H1 (cell line): Measurements from ENCODE around the gene SCUBE2. TPM values are rescaled to one million over a fixed set of nuclear protein-coding genes. Genes with fewer than 3 reads are reported as not detected.

Experiments
- CTCF ChIA-PET: fragments of 300-600 bp; sonication (Branson Sonifier 250); formaldehyde crosslinking; loops from one replicate; lab custom pipeline; 2021; ENCODE audit not compliant: partially characterized antibody; lab: Charles Lee
- POLR2A ChIA-PET: fragments of 300-600 bp; sonication (Branson Sonifier 250); formaldehyde crosslinking; loops from one replicate; lab custom pipeline; 2021; ENCODE audit warnings: inconsistent platforms; ENCODE audit not compliant: partially characterized antibody; lab: Charles Lee
- DNase-seq, 2 experiments: peaks; one replicate each; pipeline versions ENCODE4 v3.0.0 to v3.0.0-alpha.2; 2010 to 2022; ENCODE audit warnings: low spot score in 2 of 2, low read depth in 1 of 2, mixed read lengths in 1 of 2
- FAIRE-seq: peaks from 2 replicates; lab custom pipeline; 2011; peaks lifted over from hg19 to GRCh38; lab: Jason Lieb, UNC
- H2AFZ ChIP-seq: 2 replicates; pipeline ENCODE4 v1.8.1; 2012; ENCODE audit warnings: low read length, inconsistent platforms
- H2AK5ac ChIP-seq: 2 replicates; pipeline ENCODE4 v1.6.1; 2013; ENCODE audit warnings: low read depth, low read length
- H2BK120ac ChIP-seq: replicated peaks from 2 replicates; pipeline ENCODE3; 2013; ENCODE audit warnings: low read depth, low read length, inconsistent platforms
- H2BK12ac ChIP-seq: 2 replicates; pipeline ENCODE4 v1.6.1; 2013; ENCODE audit warnings: low read depth, low read length
- H2BK15ac ChIP-seq: 2 replicates; pipeline ENCODE4 v1.6.1; 2013; ENCODE audit warnings: low read length
- H2BK20ac ChIP-seq: 2 replicates; pipeline ENCODE4 v1.6.1; 2013; ENCODE audit warnings: low read length
- H2BK5ac ChIP-seq: 2 replicates; pipeline ENCODE4 v1.6.1; 2013; ENCODE audit warnings: low read depth, low read length
- H3K14ac ChIP-seq: 2 replicates; pipeline ENCODE4 v1.6.1; 2013; ENCODE audit warnings: inconsistent platforms; ENCODE audit not compliant: insufficient read length
- H3K18ac ChIP-seq: 2 replicates; pipeline ENCODE4 v1.6.1; 2013; ENCODE audit warnings: low read length; ENCODE audit errors: extremely low read depth
- H3K23ac ChIP-seq: 2 replicates; pipeline ENCODE4 v1.6.1; 2013; ENCODE audit warnings: inconsistent platforms; ENCODE audit not compliant: insufficient read length
- H3K23me2 ChIP-seq: 2 replicates; pipeline ENCODE4 v1.6.1; 2013; ENCODE audit warnings: low read depth, low read length
- H3K27ac ChIP-seq: 2 replicates; pipeline ENCODE4 v1.6.1; 2011; ENCODE audit warnings: low read depth, low read length, inconsistent platforms
- H3K27me3 ChIP-seq, 4 experiments: replicated peaks in 1 of 4; 1 replicate in 1 of 4; 2 replicates in 3 of 4; pipeline versions ENCODE4 v1.6.1 to v1.8.1; 2011 to 2013; ENCODE audit warnings: low read length in 3 of 4, mild to moderate bottlenecking in 3 of 4, inconsistent platforms in 2 of 4, mixed read lengths in 2 of 4, moderate library complexity in 1 of 4; ENCODE audit not compliant: control insufficient read depth in 3 of 4, insufficient read depth in 3 of 4; ENCODE audit errors: extremely low read depth in 1 of 4
- H3K36me3 ChIP-seq, 4 experiments: 2 replicates each; pipeline versions ENCODE4 v1.6.1 to v1.8.1; 2011 to 2013; ENCODE audit warnings: mild to moderate bottlenecking in 4 of 4, low read length in 3 of 4, moderate library complexity in 2 of 4, control low read depth in 1 of 4, inconsistent platforms in 1 of 4; ENCODE audit not compliant: insufficient read depth in 4 of 4, control insufficient read depth in 2 of 4
- H3K4ac ChIP-seq: replicated peaks from 2 replicates; pipeline ENCODE3; 2013; ENCODE audit warnings: low read length, low read depth, mixed read lengths, inconsistent platforms; ENCODE audit not compliant: insufficient read length
- H3K4me1 ChIP-seq, 4 experiments: replicated peaks in 1 of 4; 1 replicate in 1 of 4; 2 replicates in 3 of 4; pipeline versions ENCODE4 v1.6.1 to v1.8.1; 2011 to 2013; ENCODE audit warnings: low read length in 3 of 4, inconsistent platforms in 2 of 4, mixed read lengths in 1 of 4; ENCODE audit not compliant: insufficient read depth in 4 of 4, control insufficient read depth in 3 of 4
- H3K4me2 ChIP-seq, 2 experiments: 2 replicates each; pipeline versions ENCODE4 v1.6.1 to v1.8.1; 2011 to 2013; ENCODE audit warnings: low read depth in 2 of 2, low read length in 2 of 2, control low read depth in 1 of 2, inconsistent platforms in 1 of 2, mild to moderate bottlenecking in 1 of 2; ENCODE audit not compliant: insufficient read depth in 1 of 2
- H3K4me3 ChIP-seq, 4 experiments: fragments of 200-600, 300-600 bp in 1 of 4; sonication (generic), shearing (Covaris generic), sonication (Bioruptor Twin) in 1 of 4; 2 replicates each; pipeline versions ENCODE4 v1.5.1 to v1.8.1; 2011 to 2016; ENCODE audit warnings: low read length in 4 of 4, low read depth in 3 of 4, control low read depth in 2 of 4, inconsistent platforms in 2 of 4, mild to moderate bottlenecking in 2 of 4, mixed read lengths in 1 of 4, moderate library complexity in 1 of 4; ENCODE audit not compliant: insufficient read depth in 2 of 4; ENCODE audit errors: extremely low read depth in 1 of 4
- H3K56ac ChIP-seq: replicated peaks from 2 replicates; pipeline ENCODE3; 2013; ENCODE audit warnings: low read depth, mild to moderate bottlenecking, mixed read lengths, low read length, inconsistent platforms; ENCODE audit not compliant: insufficient read length
- H3K79me1 ChIP-seq: 2 replicates; pipeline ENCODE4 v1.6.1; 2013; ENCODE audit warnings: low read depth, low read length, control low read depth
- H3K79me2 ChIP-seq, 2 experiments: 2 replicates each; pipeline versions ENCODE4 v1.6.1 to v1.8.1; 2012 to 2013; ENCODE audit warnings: low read length in 2 of 2, mild to moderate bottlenecking in 2 of 2, inconsistent platforms in 1 of 2; ENCODE audit not compliant: insufficient read depth in 2 of 2, control insufficient read depth in 1 of 2
- H3K9ac ChIP-seq, 4 experiments: replicated peaks in 1 of 4; 1 replicate in 1 of 4; 2 replicates in 3 of 4; pipeline versions ENCODE4 v1.6.1 to v1.8.1; 2011 to 2013; ENCODE audit warnings: low read depth in 3 of 4, low read length in 3 of 4, control low read depth in 2 of 4, mild to moderate bottlenecking in 2 of 4, moderate library complexity in 2 of 4, inconsistent platforms in 1 of 4; ENCODE audit errors: extremely low read depth in 1 of 4
- H3K9me3 ChIP-seq, 2 experiments: 2 replicates each; pipeline versions ENCODE4 v1.6.1 to v1.8.1; 2012 to 2013; ENCODE audit warnings: mild to moderate bottlenecking in 2 of 2, moderate library complexity in 2 of 2, control low read depth in 1 of 2, inconsistent platforms in 1 of 2, low read depth in 1 of 2, low read length in 1 of 2, mixed read lengths in 1 of 2; ENCODE audit not compliant: insufficient read depth in 2 of 2
- H4K20me1 ChIP-seq, 2 experiments: replicated peaks in 1 of 2; 2 replicates each; pipeline versions ENCODE3 to v1.8.1; 2011 to 2013; ENCODE audit warnings: inconsistent platforms in 2 of 2, low read length in 2 of 2, mild to moderate bottlenecking in 1 of 2; ENCODE audit not compliant: insufficient read depth in 2 of 2, control insufficient read depth in 1 of 2
- H4K5ac ChIP-seq: 2 replicates; pipeline ENCODE4 v1.6.1; 2013; ENCODE audit warnings: low read length, low read depth, mixed read lengths, inconsistent platforms; ENCODE audit not compliant: insufficient read length
- H4K8ac ChIP-seq: 2 replicates; pipeline ENCODE4 v1.8.0; 2013; ENCODE audit warnings: mild to moderate bottlenecking, moderate library complexity, low read length, inconsistent platforms; ENCODE audit not compliant: insufficient read depth; ENCODE audit errors: extremely low read depth
- H4K91ac ChIP-seq: replicated peaks from 2 replicates; pipeline ENCODE3; 2013; ENCODE audit warnings: low read length, mixed read lengths, inconsistent platforms; ENCODE audit not compliant: insufficient read length
- ASH2L ChIP-seq: fragments of 200-600, 300-600 bp; sonication (generic); IDR thresholded peaks from one replicate; pipeline ENCODE4 v1.7.1; 2017; ENCODE audit warnings: low read length
- BRCA1 ChIP-seq: IDR thresholded peaks from 2 replicates; pipeline ENCODE4 v1.6.1; 2012; ENCODE audit warnings: low read depth, low read length, improper control_type of control experiment
- CBX5 ChIP-seq: fragments of 300-800, 300-1000 bp; sonication (generic); IDR thresholded peaks from 2 replicates; pipeline ENCODE4 v1.7.1; 2016; ENCODE audit warnings: antibody characterized with exemption, low read length, low read depth
- CBX8 ChIP-seq: fragments of 300-800, 300-1000 bp; sonication (generic); IDR thresholded peaks from 2 replicates; pipeline ENCODE4 v1.7.1; 2016; ENCODE audit warnings: low read depth, low read length, borderline replicate concordance
- CHD2 ChIP-seq: IDR thresholded peaks from 2 replicates; pipeline ENCODE4 v1.6.1; 2012; ENCODE audit warnings: low read length, improper control_type of control experiment
- GTF2F1 ChIP-seq: IDR thresholded peaks from 2 replicates; pipeline ENCODE4 v1.6.1; 2012; ENCODE audit warnings: low read depth, low read length, improper control_type of control experiment, borderline replicate concordance
- HDAC2 ChIP-seq, 2 experiments: fragments of 300-600 bp in 1 of 2; sonication (generic) in 1 of 2; IDR thresholded peaks; 2 replicates each; pipeline ENCODE4 v1.6.1; 2011 to 2012; ENCODE audit warnings: low read depth in 2 of 2, low read length in 2 of 2, mild to moderate bottlenecking in 2 of 2, moderate library complexity in 2 of 2, borderline replicate concordance in 1 of 2, inconsistent platforms in 1 of 2
- RAD21 ChIP-seq, 2 experiments: IDR thresholded peaks in 1 of 2; conservative IDR thresholded peaks in 1 of 2; 2 replicates each; pipeline ENCODE4 v1.6.1; 2011; ENCODE audit warnings: low read depth in 2 of 2, low read length in 2 of 2, improper control_type of control experiment in 1 of 2, inconsistent platforms in 1 of 2, mild to moderate bottlenecking in 1 of 2, moderate library complexity in 1 of 2
- RNF2 ChIP-seq: fragments of 200-900, 300-1000 bp; sonication (generic); IDR thresholded peaks from 2 replicates; pipeline ENCODE4 v1.7.1; 2016; ENCODE audit warnings: borderline replicate concordance, low read depth, mild to moderate bottlenecking, antibody characterized with exemption, low read length; ENCODE audit not compliant: poor library complexity, severe bottlenecking; ENCODE audit errors: missing control alignments
- SAP30 ChIP-seq: fragments of 300-600 bp; sonication (generic); IDR thresholded peaks from 2 replicates; pipeline ENCODE4 v1.7.1; 2012; ENCODE audit warnings: low read length, moderate library complexity, mild to moderate bottlenecking, inconsistent platforms; ENCODE audit not compliant: insufficient read depth, insufficient replicate concordance
- SIX5 ChIP-seq: IDR thresholded peaks from 2 replicates; pipeline ENCODE4 v1.6.1; 2011; ENCODE audit warnings: mild to moderate bottlenecking, low read depth, low read length
- TCF12 ChIP-seq: IDR thresholded peaks from 2 replicates; pipeline ENCODE4 v1.6.1; 2011; ENCODE audit warnings: low read depth, mild to moderate bottlenecking, low read length
- WGBS, 2 experiments: shearing (Covaris generic) in 1 of 2; methylation state at CpG; one replicate each; pipeline versions ENCODE4 v1.1.6 to v1.1.7; 2013 to 2015; ENCODE audit warnings: low lambda C conversion rate in 2 of 2, mixed read lengths in 2 of 2, inconsistent platforms in 1 of 2, low coverage in 1 of 2, missing lambda C conversion rate in 1 of 2; ENCODE audit not compliant: insufficient replicate concordance in 2 of 2, insufficient coverage in 1 of 2, insufficient read length in 1 of 2; ENCODE audit errors: extremely low coverage in 1 of 2, missing lambda C conversion rate in 1 of 2; 5-methylcytosine and 5-hydroxymethylcytosine counted together
- polyA plus RNA-seq, 7 experiments: library from polyadenylated mRNA; depleted of rRNA in 3 of 7; stranded (reverse) in 5 of 7; unstranded in 2 of 7; fragments of >200 nt in 5 of 7; fragments of 200-250 nt in 2 of 7; gene quantifications; 1 replicate in 5 of 7; 2 replicates in 1 of 7; 4 replicates in 1 of 7; pipeline versions ENCODE4 v1.2.1 to v1.2.3, GENCODE V29; 2011 to 2013; ENCODE audit warnings: missing spikeins in 2 of 7, mixed read lengths in 2 of 7
- total RNA-seq: library from RNA; stranded (reverse); fragmentation: NEBNext Ultra II Directional; extraction: Animal tissue kit (Norgen Biotek cat#: 25700); gene quantifications from 2 replicates; pipeline ENCODE4 v1.2.1, GENCODE V29; 2021

Gene SCUBE2
- total and polyA plus RNA-seq, 2 of the 8 experiments (the other 6 are each of a cell fraction or from before 2014, with no cell fraction given) = 0.29 to 1.2 TPM

- FAIRE-seq = no peak
- Histone ChIP-seq H4K20me1 (no peaks in the 10 kb centered on the region), H3K4me2 (no peak overlapping the region), H2BK5ac (no peak overlapping the region), H3K4me3 (no peak overlapping the region), H3K18ac (no peak overlapping the region), H3K56ac (no peak overlapping the region), H3K9me3 (no peaks in the 10 kb centered on the region), H2BK20ac (no peak overlapping the region), H3K14ac (no peak overlapping the region), H4K5ac (no peak overlapping the region), H4K91ac (no peak overlapping the region), H3K9ac (no peak overlapping the region), H3K79me1 (no peaks in the 10 kb centered on the region), H3K23me2 (no peaks in the 10 kb centered on the region), H2BK12ac (no peak overlapping the region), H2AFZ (no peak overlapping the region), H2AK5ac (no peak overlapping the region), H3K79me2 (no peaks in the 10 kb centered on the region), H3K4me1 (no peaks in the 10 kb centered on the region), H4K8ac (no peak overlapping the region), H2BK15ac (no peak overlapping the region), H3K23ac (no peak overlapping the region), H3K27ac (no peak overlapping the region), H3K4ac (no peak overlapping the region), H3K36me3 (no peaks in the 10 kb centered on the region), H3K27me3 (no peaks in the 10 kb centered on the region), H2BK120ac (no peak overlapping the region)
- WGBS, 2 experiments = 85% methylated on average over 2 of the region's 2 CpGs; no CpG with 5 or more reads in 1 of the 2 experiments
- ChIA-PET CTCF (interaction anchor here (2.3 to 11.7 kb wide), 3 partner anchors 11 to 42 kb away, joined by 7 to 137 read pairs (median 53); no protein-coding TSS in a partner anchor), POLR2A (interaction anchor here (1.2 kb wide), 1 partner anchor 11 kb away, joined by 3 read pairs; no protein-coding TSS in a partner anchor)
- TF ChIP-seq SAP30 (no peak), CBX5 (no peak), RAD21 (IDR thresholded peaks at IDR 0.05 in 1 of 2, conservative IDR thresholded peaks at IDR 0.05 in 1 of 2; ENCODE audit: low read depth in 2 of 2, low read length in 2 of 2) (no peak), TCF12 (no peak), ASH2L (no peak), CHD2 (no peak), SIX5 (no peak), HDAC2 (IDR thresholded peaks at IDR 0.05; ENCODE audit: borderline replicate concordance in 1 of 2, low read depth in 2 of 2, low read length in 2 of 2) (no peak), RNF2 (no peak), GTF2F1 (no peak), BRCA1 (no peak), CBX8 (no peak)
- no peak for DNase-seq
Measured at GRCh38 chr11:9057007-9057406, 34.4 kb downstream of the SCUBE2 start.
